Kidney epithelial cell (primary cell): ENCODE results near the gene AIFM1. TPM values are rescaled to one million over a fixed set of nuclear protein-coding genes. Genes with fewer than 3 reads are reported as not detected.
A peak's percentile ranks its signal among the peaks of the same experiment; 100 is the strongest.

Experiments
- DNase-seq: peaks from one replicate; pipeline ENCODE4 v3.0.0-alpha.2; 2010; ENCODE audit warnings: low read depth
- H3K27me3 ChIP-seq: 2 replicates; pipeline ENCODE4 v1.6.0; 2011; ENCODE audit warnings: low read length; ENCODE audit not compliant: control insufficient read depth, insufficient read depth
- H3K36me3 ChIP-seq: 2 replicates; pipeline ENCODE4 v1.5.1; 2011; ENCODE audit warnings: low read length; ENCODE audit not compliant: control insufficient read depth, insufficient read depth
- H3K4me3 ChIP-seq: 2 replicates; pipeline ENCODE4 v1.5.1; 2011; ENCODE audit warnings: low read depth, mild to moderate bottlenecking, control low read depth, low read length
- CTCF ChIP-seq: IDR thresholded peaks from 2 replicates; pipeline ENCODE4 v1.5.1; 2011; ENCODE audit warnings: mild to moderate bottlenecking, moderate library complexity, low read length, control low read depth, inconsistent platforms; ENCODE audit not compliant: insufficient read depth, poor library complexity, severe bottlenecking
- total RNA-seq: library from RNA; depleted of rRNA; stranded (reverse); fragments of >200 nt; gene quantifications from 2 replicates; pipeline ENCODE4 v1.2.3, GENCODE V29; 2015

Gene AIFM1
- total RNA-seq, 1 donor from 2014 or later: 27.2 TPM

- DNase-seq: no peak
- Histone ChIP-seq H3K36me3 (peaks cover 3% of the 10 kb centered on the region), H3K4me3 (no peak overlapping the region), H3K27me3 (no peaks in the 10 kb centered on the region)
- no peak for TF ChIP-seq CTCF
Observed at GRCh38 chrX:130136496-130136895, 29.1 kb downstream of the AIFM1 start.

- Histone ChIP-seq H3K36me3 (peaks cover 5% of the 10 kb centered on the region), H3K27me3 (no peaks in the 10 kb centered on the region), H3K4me3 (no peak overlapping the region)
- DNase-seq: no peak
- TF ChIP-seq CTCF: no peak
Observed at GRCh38 chrX:130130990-130131389, 34.7 kb downstream of the AIFM1 start.

GRCh38 chrX:130125091-130125874 is 40.4 kb downstream of the AIFM1 start:
- Histone ChIP-seq H3K27me3 (no peaks in the 10 kb centered on the region), H3K4me3 (no peak overlapping the region), H3K36me3 (peaks cover 1% of the 10 kb centered on the region)
- no peak for DNase-seq
- no peak for TF ChIP-seq CTCF

GRCh38 chrX:130124577-130124976 is 41.1 kb downstream of the AIFM1 start:
- no peak for DNase-seq
- no peak overlapping the region for H3K4me3 ChIP-seq
- H3K27me3 ChIP-seq: no peaks in the 10 kb centered on the region
- TF ChIP-seq CTCF: no peak
- H3K36me3 ChIP-seq: peaks cover 1% of the 10 kb centered on the region

- Histone ChIP-seq H3K36me3 (no peaks in the 10 kb centered on the region), H3K27me3 (no peaks in the 10 kb centered on the region), H3K4me3 (no peak overlapping the region)
- DNase-seq: no peak
- TF ChIP-seq CTCF: no peak
Observed at GRCh38 chrX:130121505-130121800, 44.2 kb downstream of the AIFM1 start.

GRCh38 chrX:130120746-130121504 is 44.7 kb downstream of the AIFM1 start:
- Histone ChIP-seq H3K4me3 (peak overlapping the region; percentile 12), H3K27me3 (no peaks in the 10 kb centered on the region), H3K36me3 (no peaks in the 10 kb centered on the region)
- TF ChIP-seq CTCF: peak; percentile 14
- no peak for DNase-seq
